Mesenchymal stem cell (in vitro differentiated cells and primary cell): ENCODE results near the gene PRKCA.
A peak's percentile ranks its signal among the peaks of the same experiment; 100 is the strongest.

ENCODE experiments used
- DNase-seq: peaks from one replicate; pipeline ENCODE4 v3.0.0-alpha.2; 2013
- H2AFZ ChIP-seq: one replicate; pipeline ENCODE4 v1.6.1; 2013; ENCODE audit warnings: low read depth, mild to moderate bottlenecking, control low read depth, inconsistent platforms, low read length, moderate library complexity
- H2AK5ac ChIP-seq: 2 replicates; pipeline ENCODE4 v1.6.1; 2013; ENCODE audit warnings: low read length, moderate library complexity, mild to moderate bottlenecking, inconsistent platforms; ENCODE audit not compliant: severe bottlenecking
- H2BK120ac ChIP-seq: one replicate; pipeline ENCODE4 v1.6.1; 2013; ENCODE audit warnings: low read depth, mild to moderate bottlenecking, inconsistent platforms, low read length, moderate library complexity
- H2BK12ac ChIP-seq, 2 experiments: one replicate each; pipeline ENCODE4 v1.6.1; 2013; ENCODE audit warnings: inconsistent platforms in 2 of 2, low read length in 2 of 2, mild to moderate bottlenecking in 2 of 2, moderate library complexity in 2 of 2, control low read depth in 1 of 2
- H2BK15ac ChIP-seq: one replicate; pipeline ENCODE4 v1.6.1; 2013; ENCODE audit warnings: mild to moderate bottlenecking, low read depth, inconsistent platforms; ENCODE audit not compliant: poor library complexity, severe bottlenecking
- H2BK5ac ChIP-seq: 2 replicates; pipeline ENCODE4 v1.6.1; 2013; ENCODE audit warnings: low read depth, mild to moderate bottlenecking, low read length, control low read depth, inconsistent platforms; ENCODE audit not compliant: poor library complexity, severe bottlenecking
- H3K14ac ChIP-seq, 2 experiments: one replicate each; pipeline ENCODE4 v1.6.1; 2013; ENCODE audit warnings: inconsistent platforms in 2 of 2, low read length in 2 of 2, control low read depth in 1 of 2, mild to moderate bottlenecking in 1 of 2, moderate library complexity in 1 of 2
- H3K18ac ChIP-seq, 2 experiments: one replicate each; pipeline ENCODE4 v1.6.1; 2013; ENCODE audit warnings: inconsistent platforms in 2 of 2, low read length in 2 of 2, control low read depth in 1 of 2, low read depth in 1 of 2, mild to moderate bottlenecking in 1 of 2
- H3K23ac ChIP-seq, 2 experiments: one replicate each; pipeline ENCODE4 v1.6.1; 2013; ENCODE audit warnings: inconsistent platforms in 2 of 2, low read length in 2 of 2, mild to moderate bottlenecking in 2 of 2, moderate library complexity in 2 of 2, control low read depth in 1 of 2
- H3K27ac ChIP-seq: 2 replicates; pipeline ENCODE4 v1.5.1; 2013; ENCODE audit warnings: mild to moderate bottlenecking, moderate library complexity, low read length, control low read depth, inconsistent platforms; ENCODE audit not compliant: poor library complexity, severe bottlenecking
- H3K27me3 ChIP-seq, 2 experiments: 2 replicates each; pipeline versions ENCODE4 v1.6.1 to v1.7.0; 2013; ENCODE audit warnings: low read length in 2 of 2, mild to moderate bottlenecking in 2 of 2, moderate library complexity in 2 of 2, control low read depth in 1 of 2, inconsistent platforms in 1 of 2; ENCODE audit not compliant: control insufficient read depth in 1 of 2, insufficient read depth in 1 of 2
- H3K36me3 ChIP-seq, 2 experiments: 2 replicates each; pipeline versions ENCODE4 v1.6.1 to v1.7.0; 2013; ENCODE audit warnings: low read length in 2 of 2, control low read depth in 1 of 2, inconsistent platforms in 1 of 2, low read depth in 1 of 2, mild to moderate bottlenecking in 1 of 2; ENCODE audit not compliant: insufficient read depth in 2 of 2, control insufficient read depth in 1 of 2
- H3K4ac ChIP-seq, 2 experiments: one replicate each; pipeline ENCODE4 v1.6.1; 2013; ENCODE audit warnings: inconsistent platforms in 2 of 2, low read length in 2 of 2, mild to moderate bottlenecking in 2 of 2, moderate library complexity in 2 of 2, control low read depth in 1 of 2, low read depth in 1 of 2
- H3K4me1 ChIP-seq: 2 replicates; pipeline ENCODE4 v1.6.1; 2013; ENCODE audit warnings: low read depth, low read length, control low read depth; ENCODE audit not compliant: control insufficient read depth, insufficient read depth
- H3K4me2 ChIP-seq: 2 replicates; pipeline ENCODE4 v1.6.1; 2013; ENCODE audit warnings: low read length, mild to moderate bottlenecking, inconsistent platforms; ENCODE audit not compliant: poor library complexity, severe bottlenecking
- H3K4me3 ChIP-seq, 2 experiments: 2 replicates each; pipeline versions ENCODE4 v1.5.1 to v1.7.0; 2013; ENCODE audit warnings: low read length in 2 of 2, mild to moderate bottlenecking in 2 of 2, control low read depth in 1 of 2, low read depth in 1 of 2; ENCODE audit not compliant: insufficient read depth in 1 of 2
- H3K79me1 ChIP-seq: replicated peaks from 2 replicates; pipeline ENCODE4 v1.6.1; 2013; ENCODE audit warnings: mild to moderate bottlenecking, control low read depth, low read length, inconsistent platforms; ENCODE audit not compliant: poor library complexity, severe bottlenecking
- H3K9ac ChIP-seq: 2 replicates; pipeline ENCODE4 v1.7.0; 2013; ENCODE audit warnings: mild to moderate bottlenecking, low read length, moderate library complexity
- H3K9me3 ChIP-seq: 2 replicates; pipeline ENCODE4 v1.7.0; 2013; ENCODE audit warnings: mild to moderate bottlenecking, low read length; ENCODE audit not compliant: control insufficient read depth
- H4K8ac ChIP-seq: one replicate; pipeline ENCODE4 v1.6.1; 2013; ENCODE audit warnings: inconsistent platforms, mild to moderate bottlenecking, low read length, moderate library complexity
- H4K91ac ChIP-seq: one replicate; pipeline ENCODE4 v1.6.1; 2013; ENCODE audit warnings: mild to moderate bottlenecking, low read length, inconsistent platforms
- WGBS: methylation state at CpG from one replicate; pipeline ENCODE4 v1.1.7; 2013; ENCODE audit warnings: mixed read lengths; 5-methylcytosine and 5-hydroxymethylcytosine counted together

PRKCA gene

DNA sequence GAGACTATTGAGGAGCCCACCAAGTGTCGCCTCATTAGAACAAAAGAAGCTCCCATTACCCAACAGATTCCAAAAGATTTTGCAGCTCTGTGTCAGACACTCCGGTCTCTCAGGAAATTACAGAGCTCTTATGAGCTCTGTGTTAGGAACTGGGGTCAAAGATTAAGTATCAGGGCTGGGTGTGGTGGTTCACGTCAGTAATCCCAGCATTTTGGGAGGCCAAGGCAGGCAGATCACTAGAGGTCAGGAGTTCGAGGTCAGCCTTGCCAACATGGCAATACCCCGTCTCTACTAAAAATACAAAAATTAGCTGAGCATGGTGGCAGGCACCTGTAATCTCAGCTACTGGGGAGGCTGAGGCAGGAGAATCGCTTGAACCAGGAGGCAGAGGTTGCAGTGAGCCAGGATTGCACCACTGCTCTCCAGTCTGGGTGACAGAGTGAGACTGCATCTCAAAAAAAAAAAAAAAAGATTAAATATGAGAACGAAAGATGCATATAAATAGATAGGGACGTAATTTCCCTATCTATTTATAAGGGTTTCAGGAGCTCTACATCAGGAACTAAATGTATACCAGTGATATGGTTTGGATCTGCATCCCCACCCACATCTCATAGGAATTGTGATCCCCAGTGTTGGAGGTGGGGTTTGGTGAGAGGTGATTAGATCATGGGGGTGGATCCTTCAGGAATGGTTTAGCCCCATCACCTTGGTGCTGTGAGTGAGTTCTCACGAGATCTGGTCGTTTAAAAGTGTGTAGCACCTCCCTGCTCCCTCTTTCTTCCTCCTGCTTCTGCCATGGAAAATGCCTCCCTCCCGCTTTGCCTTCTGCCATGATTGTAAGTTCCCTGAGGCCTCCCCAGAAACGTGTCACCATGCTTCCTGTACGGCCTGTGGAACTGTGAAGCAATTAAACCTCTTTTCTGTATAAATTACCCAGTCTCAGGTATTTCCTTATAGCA is 111.4 kb downstream of the PRKCA start:
- DNase-seq: no peak
- no peak overlapping the region for H2BK120ac ChIP-seq
- H3K36me3 ChIP-seq: no peaks in the 10 kb centered on the region
- 75% methylated on average over 10 of the region's 13 CpGs for WGBS
- no peak overlapping the region for H2AK5ac ChIP-seq
- H3K23ac ChIP-seq: no peak overlapping the region
- H2AFZ ChIP-seq: no peak overlapping the region
- H3K4ac ChIP-seq: no peak overlapping the region
- H3K4me1 ChIP-seq: peaks cover 9% of the 10 kb centered on the region
- H3K18ac ChIP-seq: no peak overlapping the region
- no peak overlapping the region for H2BK5ac ChIP-seq
- H3K4me3 ChIP-seq: no peak overlapping the region
- no peak overlapping the region for H2BK15ac ChIP-seq
- H3K4me2 ChIP-seq: no peak overlapping the region
- H4K91ac ChIP-seq: no peak overlapping the region
- H3K9me3 ChIP-seq: no peaks in the 10 kb centered on the region
- no peak overlapping the region for H3K9ac ChIP-seq
- H3K27me3 ChIP-seq: no peaks in the 10 kb centered on the region
- no peak overlapping the region for H4K8ac ChIP-seq
- no peak overlapping the region for H2BK12ac ChIP-seq
- peaks cover 39% of the 10 kb centered on the region for H3K79me1 ChIP-seq
- peak overlapping the region in 1 of 2 experiments; percentile 72 for H3K14ac ChIP-seq
- no peak overlapping the region for H3K27ac ChIP-seq

GRCh38 chr17:66414561-66415175 is 112.3 kb downstream of the PRKCA start:
- no peak overlapping the region for H3K18ac ChIP-seq
- no peak overlapping the region for H3K4ac ChIP-seq
- no peak overlapping the region for H2BK15ac ChIP-seq
- H3K9me3 ChIP-seq: no peaks in the 10 kb centered on the region
- 100% methylated on average over 1 of the region's 4 CpGs for WGBS
- no peak overlapping the region for H3K27ac ChIP-seq
- H2BK5ac ChIP-seq: no peak overlapping the region
- H3K4me3 ChIP-seq: no peak overlapping the region
- no peak overlapping the region for H2AK5ac ChIP-seq
- no peak overlapping the region for H2BK12ac ChIP-seq
- peaks cover 36% of the 10 kb centered on the region for H3K79me1 ChIP-seq
- no peaks in the 10 kb centered on the region for H3K27me3 ChIP-seq
- no peak for DNase-seq
- H3K4me2 ChIP-seq: no peak overlapping the region
- H3K23ac ChIP-seq: no peak overlapping the region
- H4K8ac ChIP-seq: no peak overlapping the region
- no peak overlapping the region for H3K9ac ChIP-seq
- no peak overlapping the region for H2BK120ac ChIP-seq
- H4K91ac ChIP-seq: no peak overlapping the region
- H2AFZ ChIP-seq: no peak overlapping the region
- no peaks in the 10 kb centered on the region for H3K36me3 ChIP-seq
- H3K14ac ChIP-seq: no peak overlapping the region
- peaks cover 9% of the 10 kb centered on the region for H3K4me1 ChIP-seq

GRCh38 chr17:66415366-66416206 is 113.2 kb downstream of the PRKCA start:
- H3K27ac ChIP-seq: no peak overlapping the region
- no peak overlapping the region for H2AK5ac ChIP-seq
- no peak for DNase-seq
- H2BK15ac ChIP-seq: no peak overlapping the region
- no peaks in the 10 kb centered on the region for H3K27me3 ChIP-seq
- H3K4me1 ChIP-seq: peaks cover 9% of the 10 kb centered on the region
- no peak overlapping the region for H4K8ac ChIP-seq
- H2BK120ac ChIP-seq: no peak overlapping the region
- H3K79me1 ChIP-seq: peaks cover 36% of the 10 kb centered on the region
- peak overlapping the region in 1 of 2 experiments; percentile 63 for H3K14ac ChIP-seq
- no peak overlapping the region for H2BK5ac ChIP-seq
- no peak overlapping the region for H2BK12ac ChIP-seq
- no peak overlapping the region for H2AFZ ChIP-seq
- no peaks in the 10 kb centered on the region for H3K36me3 ChIP-seq
- H4K91ac ChIP-seq: no peak overlapping the region
- H3K23ac ChIP-seq: no peak overlapping the region
- H3K18ac ChIP-seq: no peak overlapping the region
- WGBS: 86% methylated on average over 11 of the region's 11 CpGs
- H3K4ac ChIP-seq: no peak overlapping the region
- H3K4me2 ChIP-seq: no peak overlapping the region
- H3K4me3 ChIP-seq: no peak overlapping the region
- H3K9ac ChIP-seq: no peak overlapping the region
- H3K9me3 ChIP-seq: no peaks in the 10 kb centered on the region
